ENCODE results near the gene PARP3.

PARP3 gene

DNA sequence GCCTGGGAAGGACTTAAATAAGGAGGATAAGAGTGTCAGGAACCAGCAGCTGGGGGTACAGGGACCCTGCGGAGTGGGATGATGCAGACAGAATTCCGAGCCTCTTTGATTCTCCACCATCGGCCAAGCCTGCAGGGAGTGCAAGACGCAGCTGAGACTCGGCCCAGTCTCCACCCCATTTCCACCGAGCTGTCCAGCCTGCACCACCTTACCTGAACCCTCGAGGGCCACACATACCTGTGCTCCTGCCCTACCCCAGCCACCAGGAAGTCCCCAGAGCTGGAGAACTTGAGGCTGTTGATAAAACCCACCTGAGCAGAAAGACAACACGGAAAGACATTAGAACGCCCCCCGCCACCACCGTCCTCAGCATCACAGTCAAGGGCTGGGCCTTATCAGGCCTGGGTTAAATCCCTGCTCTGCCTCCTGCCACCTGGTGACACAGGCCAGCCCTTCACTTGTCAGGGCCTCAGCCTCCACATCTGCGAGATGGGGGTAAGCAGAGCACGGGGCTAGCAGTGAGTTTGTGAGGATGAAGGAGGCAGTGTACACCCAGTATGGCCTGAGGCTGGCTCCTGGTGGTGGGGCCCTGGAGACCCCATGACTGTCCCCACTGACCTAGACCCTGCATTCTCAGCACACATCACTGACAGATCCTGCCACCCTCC, 8.6 kb upstream of the PARP3 start:
- Histone ChIP-seq H3K4me3 (ENCODE audit: low read depth in 1 of 5, low read length in 5 of 5) (no peak overlapping the region), H3K4me1 (ENCODE audit: control insufficient read depth in 5 of 5, insufficient read depth in 5 of 5, low read length in 5 of 5) (peaks cover 0 to under 1% (median 0%) of the 10 kb centered on the region in 5 donors), H3K36me3 (ENCODE audit: control insufficient read depth in 5 of 5, insufficient read depth in 5 of 5, low read length in 5 of 5) (peaks cover 0 to 67% (median 65%) of the 10 kb centered on the region in 5 donors), H3K27ac (ENCODE audit: low read depth, low read length) (no peak overlapping the region), H3K9ac (ENCODE audit: low read length in 5 of 5) (no peak overlapping the region), H3K27me3 (ENCODE audit: control insufficient read depth in 5 of 5, insufficient read depth in 4 of 5, low read length in 5 of 5) (no peaks in the 10 kb centered on the region), H3K9me3 (ENCODE audit: control insufficient read depth in 5 of 5, low read length in 5 of 5) (no peaks in the 10 kb centered on the region)

- Histone ChIP-seq H3K4me3 (ENCODE audit: low read depth in 1 of 5, low read length in 5 of 5) (no peak overlapping the region), H3K27ac (ENCODE audit: low read depth, low read length) (no peak overlapping the region), H3K9ac (ENCODE audit: low read length in 5 of 5) (no peak overlapping the region), H3K36me3 (ENCODE audit: control insufficient read depth in 5 of 5, insufficient read depth in 5 of 5, low read length in 5 of 5) (peaks cover 0 to 72% (median 67%) of the 10 kb centered on the region in 5 donors), H3K4me1 (ENCODE audit: control insufficient read depth in 5 of 5, insufficient read depth in 5 of 5, low read length in 5 of 5) (peaks cover 0 to 8% (median 0%) of the 10 kb centered on the region in 5 donors), H3K9me3 (ENCODE audit: control insufficient read depth in 5 of 5, low read length in 5 of 5) (no peaks in the 10 kb centered on the region), H3K27me3 (ENCODE audit: control insufficient read depth in 5 of 5, insufficient read depth in 4 of 5, low read length in 5 of 5) (no peaks in the 10 kb centered on the region)
Measured at GRCh38 chr3:51934139-51934850, 7.9 kb upstream of the PARP3 start.

GRCh38 chr3:51934991-51935885, 6.9 kb upstream of the PARP3 start:
- H3K9ac ChIP-seq (ENCODE audit: low read length in 5 of 5) = no peak overlapping the region
- H3K27me3 ChIP-seq (ENCODE audit: control insufficient read depth in 5 of 5, insufficient read depth in 4 of 5, low read length in 5 of 5) = no peaks in the 10 kb centered on the region
- H3K4me1 ChIP-seq (ENCODE audit: control insufficient read depth in 5 of 5, insufficient read depth in 5 of 5, low read length in 5 of 5) = peaks cover 0 to 14% (median under 1%) of the 10 kb centered on the region in 5 donors
- no peak overlapping the region for H3K27ac ChIP-seq (ENCODE audit: low read depth, low read length)
- no peaks in the 10 kb centered on the region for H3K9me3 ChIP-seq (ENCODE audit: control insufficient read depth in 5 of 5, low read length in 5 of 5)
- no peak overlapping the region for H3K4me3 ChIP-seq (ENCODE audit: low read depth in 1 of 5, low read length in 5 of 5)
- peaks cover 0 to 72% (median 67%) of the 10 kb centered on the region in 5 donors for H3K36me3 ChIP-seq (ENCODE audit: control insufficient read depth in 5 of 5, insufficient read depth in 5 of 5, low read length in 5 of 5)

- no peaks in the 10 kb centered on the region for H3K9me3 ChIP-seq (ENCODE audit: control insufficient read depth in 5 of 5, low read length in 5 of 5)
- no peak overlapping the region for H3K27ac ChIP-seq (ENCODE audit: low read depth, low read length)
- no peaks in the 10 kb centered on the region for H3K27me3 ChIP-seq (ENCODE audit: control insufficient read depth in 5 of 5, insufficient read depth in 4 of 5, low read length in 5 of 5)
- peaks cover under 1 to 23% (median 9%) of the 10 kb centered on the region in 5 donors for H3K4me1 ChIP-seq (ENCODE audit: control insufficient read depth in 5 of 5, insufficient read depth in 5 of 5, low read length in 5 of 5)
- H3K36me3 ChIP-seq (ENCODE audit: control insufficient read depth in 5 of 5, insufficient read depth in 5 of 5, low read length in 5 of 5) = peaks cover 0 to 70% (median 65%) of the 10 kb centered on the region in 5 donors
- H3K4me3 ChIP-seq (ENCODE audit: low read depth in 1 of 5, low read length in 5 of 5) = no peak overlapping the region
- no peak overlapping the region for H3K9ac ChIP-seq (ENCODE audit: low read length in 5 of 5)
Measured at GRCh38 chr3:51935886-51936755, 6.0 kb upstream of the PARP3 start.

GRCh38 chr3:51937014-51937413, 5.1 kb upstream of the PARP3 start:
- H3K4me3 ChIP-seq (ENCODE audit: low read depth in 1 of 5, low read length in 5 of 5) = no peak overlapping the region
- H3K9ac ChIP-seq (ENCODE audit: low read length in 5 of 5) = no peak overlapping the region
- peaks cover 2 to 28% (median 15%) of the 10 kb centered on the region in 5 donors for H3K4me1 ChIP-seq (ENCODE audit: control insufficient read depth in 5 of 5, insufficient read depth in 5 of 5, low read length in 5 of 5)
- no peak overlapping the region for H3K27ac ChIP-seq (ENCODE audit: low read depth, low read length)
- H3K27me3 ChIP-seq (ENCODE audit: control insufficient read depth in 5 of 5, insufficient read depth in 4 of 5, low read length in 5 of 5) = no peaks in the 10 kb centered on the region
- H3K9me3 ChIP-seq (ENCODE audit: control insufficient read depth in 5 of 5, low read length in 5 of 5) = no peaks in the 10 kb centered on the region
- H3K36me3 ChIP-seq (ENCODE audit: control insufficient read depth in 5 of 5, insufficient read depth in 5 of 5, low read length in 5 of 5) = peaks cover 0 to 67% (median 64%) of the 10 kb centered on the region in 5 donors

DNA sequence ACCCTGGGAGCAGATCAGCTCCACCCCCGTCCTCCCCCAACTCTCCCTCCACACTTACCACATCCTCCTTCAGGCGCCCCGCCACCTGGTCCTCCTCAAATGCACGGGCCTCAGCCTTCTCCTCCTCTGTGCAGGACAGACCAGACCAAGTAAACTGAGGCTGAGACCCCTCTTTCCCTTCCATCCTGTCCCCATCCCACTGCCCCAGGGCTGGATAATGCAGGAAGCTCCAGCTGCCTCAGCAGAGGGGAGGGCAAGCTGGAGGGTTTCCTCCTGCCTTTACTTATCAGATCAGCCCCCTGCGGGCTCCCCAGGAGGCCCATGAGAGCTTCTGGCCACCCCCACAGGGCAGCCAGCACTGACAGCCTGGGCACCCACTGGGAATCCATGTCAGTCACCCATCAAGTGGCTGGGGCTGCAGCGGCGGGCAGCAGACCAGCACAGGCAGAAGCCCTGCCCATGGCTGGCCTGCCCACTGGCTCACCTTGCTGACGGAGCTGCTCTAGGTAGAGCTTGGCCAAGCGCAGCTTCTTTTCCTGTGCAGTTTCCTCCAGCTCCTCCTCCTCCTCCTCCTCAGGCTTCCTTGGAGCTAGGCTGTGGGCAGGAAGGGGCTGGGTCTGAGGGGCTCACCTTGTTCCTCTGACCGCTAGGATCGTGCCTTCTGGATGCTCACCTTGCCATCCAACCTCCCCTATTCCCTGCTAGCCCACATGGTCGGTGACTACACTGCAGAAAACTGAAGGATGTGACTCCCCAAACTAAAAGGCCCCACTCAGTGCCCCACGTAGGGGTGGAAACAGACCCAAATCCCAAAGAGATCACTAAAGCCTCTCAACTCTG, 4.3 kb upstream of the PARP3 start:
- Histone ChIP-seq H3K36me3 (ENCODE audit: control insufficient read depth in 5 of 5, insufficient read depth in 5 of 5, low read length in 5 of 5) (peaks cover 0 to 62% (median 59%) of the 10 kb centered on the region in 5 donors), H3K27me3 (ENCODE audit: control insufficient read depth in 5 of 5, insufficient read depth in 4 of 5, low read length in 5 of 5) (no peaks in the 10 kb centered on the region), H3K27ac (ENCODE audit: low read depth, low read length) (no peak overlapping the region), H3K9me3 (ENCODE audit: control insufficient read depth in 5 of 5, low read length in 5 of 5) (no peaks in the 10 kb centered on the region), H3K4me3 (ENCODE audit: low read depth in 1 of 5, low read length in 5 of 5) (no peak overlapping the region), H3K4me1 (ENCODE audit: control insufficient read depth in 5 of 5, insufficient read depth in 5 of 5, low read length in 5 of 5) (peaks cover 2 to 35% (median 22%) of the 10 kb centered on the region in 5 donors), H3K9ac (ENCODE audit: low read length in 5 of 5) (no peak overlapping the region)

DNA sequence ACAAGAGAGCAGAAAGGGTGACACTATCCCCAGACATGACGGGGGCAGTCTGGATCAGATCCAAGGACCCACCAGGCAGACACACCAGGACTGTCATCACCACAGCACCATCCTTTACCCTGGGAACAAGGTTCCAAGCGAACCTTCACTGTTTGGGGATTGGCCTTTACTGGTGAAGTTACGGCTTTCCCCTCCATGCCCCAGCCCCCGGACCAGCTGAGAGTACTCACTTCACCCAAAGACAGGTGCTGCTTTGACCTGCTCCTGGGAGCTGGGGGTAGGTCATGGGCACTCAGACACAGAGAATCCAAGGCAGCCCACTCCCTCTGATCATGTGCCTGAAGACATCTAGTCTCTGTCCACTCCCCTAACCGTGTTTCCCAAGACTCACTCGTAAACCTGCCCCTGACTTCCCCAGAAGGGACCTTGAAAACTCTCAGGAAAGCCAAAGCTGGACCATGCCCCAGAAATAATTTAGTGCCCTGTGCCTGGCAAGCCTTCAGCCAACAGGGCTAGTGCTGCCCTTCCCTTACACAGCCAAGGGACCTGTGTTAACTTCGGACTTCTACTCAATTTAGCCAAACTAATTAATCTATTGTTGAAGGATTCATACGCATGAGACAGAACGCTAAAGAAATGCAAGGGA, 3.3 kb upstream of the PARP3 start:
- H3K9ac ChIP-seq (ENCODE audit: low read length in 5 of 5) = peak overlapping the region in 1 of 5 donors; percentile 11
- H3K9me3 ChIP-seq (ENCODE audit: control insufficient read depth in 5 of 5, low read length in 5 of 5) = no peaks in the 10 kb centered on the region
- no peak overlapping the region for H3K4me3 ChIP-seq (ENCODE audit: low read depth in 1 of 5, low read length in 5 of 5)
- peaks cover 0 to 51% (median 48%) of the 10 kb centered on the region in 5 donors for H3K36me3 ChIP-seq (ENCODE audit: control insufficient read depth in 5 of 5, insufficient read depth in 5 of 5, low read length in 5 of 5)
- H3K27ac ChIP-seq (ENCODE audit: low read depth, low read length) = no peak overlapping the region
- peaks cover 4 to 44% (median 31%) of the 10 kb centered on the region in 5 donors for H3K4me1 ChIP-seq (ENCODE audit: control insufficient read depth in 5 of 5, insufficient read depth in 5 of 5, low read length in 5 of 5)
- H3K27me3 ChIP-seq (ENCODE audit: control insufficient read depth in 5 of 5, insufficient read depth in 4 of 5, low read length in 5 of 5) = no peaks in the 10 kb centered on the region

- peaks cover 0 to 45% (median 38%) of the 10 kb centered on the region in 5 donors for H3K36me3 ChIP-seq (ENCODE audit: control insufficient read depth in 5 of 5, insufficient read depth in 5 of 5, low read length in 5 of 5)
- H3K4me3 ChIP-seq (ENCODE audit: low read depth in 1 of 5, low read length in 5 of 5) = peak overlapping the region; percentile 68 to 79 (median 73)
- peaks cover 4 to 44% (median 31%) of the 10 kb centered on the region in 5 donors for H3K4me1 ChIP-seq (ENCODE audit: control insufficient read depth in 5 of 5, insufficient read depth in 5 of 5, low read length in 5 of 5)
- no peaks in the 10 kb centered on the region for H3K9me3 ChIP-seq (ENCODE audit: control insufficient read depth in 5 of 5, low read length in 5 of 5)
- H3K27ac ChIP-seq (ENCODE audit: low read depth, low read length) = peak overlapping the region; percentile 62
- peak overlapping the region in 4 of 5 donors; percentile 76 to 82 (median 80) for H3K9ac ChIP-seq (ENCODE audit: low read length in 5 of 5)
- no peaks in the 10 kb centered on the region for H3K27me3 ChIP-seq (ENCODE audit: control insufficient read depth in 5 of 5, insufficient read depth in 4 of 5, low read length in 5 of 5)
Measured at GRCh38 chr3:51940648-51941462, 1.3 kb upstream of the PARP3 start.
